GM10847 (cell line): Measurements from ENCODE around the gene RASA3.

Experiments
- POLR2A ChIP-seq: IDR thresholded peaks from 2 replicates; pipeline ENCODE4 v1.6.1; 2011; ENCODE audit not compliant: insufficient read length; ENCODE audit errors: extremely low read depth

The RASA3 gene

DNA sequence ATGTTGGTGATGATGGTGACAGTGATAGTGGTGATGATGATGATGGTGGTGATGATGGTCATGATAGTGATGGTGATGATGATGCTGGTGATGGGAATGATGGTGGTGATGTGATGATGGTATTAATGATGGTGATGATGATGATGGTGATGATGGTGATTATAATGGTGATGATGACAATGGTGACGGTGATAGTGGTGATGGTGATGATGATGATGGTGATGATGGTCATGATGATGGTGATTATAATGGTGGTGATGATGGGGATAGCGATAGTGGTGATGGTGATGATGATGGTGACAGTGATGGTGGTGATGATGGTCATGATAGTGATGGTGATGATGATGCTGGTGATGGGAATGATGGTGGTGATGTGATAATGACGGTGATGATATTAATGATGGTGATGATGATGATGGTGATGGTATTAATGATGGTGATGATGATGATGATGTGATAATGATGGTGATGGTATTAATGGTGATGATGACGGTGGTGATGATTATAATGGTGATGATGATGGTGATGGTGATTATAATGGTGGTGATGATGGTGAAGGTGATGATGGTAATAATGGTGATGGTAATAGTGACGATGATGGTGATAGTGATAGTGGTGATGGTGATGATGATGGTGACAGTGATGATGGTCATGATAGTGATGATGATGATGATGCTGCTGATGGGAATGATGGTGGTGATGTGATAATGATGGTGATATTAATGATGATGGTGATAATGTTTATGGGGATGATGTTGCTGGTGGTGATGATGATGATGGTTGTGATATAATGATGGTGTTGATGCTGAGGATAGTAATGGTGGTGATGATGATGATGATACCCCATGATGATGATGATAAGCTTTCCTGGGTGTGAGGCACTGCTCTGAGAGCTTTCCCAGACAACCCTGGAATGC, 166.2 kb downstream of the RASA3 start:
- TF ChIP-seq POLR2A, result no peak

DNA sequence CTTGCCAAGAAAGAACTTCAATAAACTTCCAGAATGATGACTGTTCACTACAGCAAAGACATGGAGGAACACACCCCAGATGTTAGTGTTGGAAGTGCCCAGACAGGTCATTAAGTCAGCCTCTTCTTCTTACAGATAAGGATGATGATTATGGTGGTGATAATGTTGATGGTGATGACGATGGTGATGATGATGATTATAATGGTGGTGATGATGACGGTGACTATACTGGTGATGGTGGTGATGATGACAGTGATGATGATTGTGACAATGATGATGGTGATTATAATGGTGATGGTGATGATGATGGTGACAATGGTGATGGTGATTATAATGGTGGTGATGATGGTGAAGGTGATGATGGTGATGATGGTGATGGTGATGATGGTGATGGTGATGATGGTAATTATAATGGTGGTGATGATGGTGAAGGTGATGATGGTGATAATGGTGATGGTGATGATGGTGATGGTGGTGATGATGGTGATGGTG, 167.0 kb downstream of the RASA3 start:
- TF ChIP-seq POLR2A, result no peak

DNA sequence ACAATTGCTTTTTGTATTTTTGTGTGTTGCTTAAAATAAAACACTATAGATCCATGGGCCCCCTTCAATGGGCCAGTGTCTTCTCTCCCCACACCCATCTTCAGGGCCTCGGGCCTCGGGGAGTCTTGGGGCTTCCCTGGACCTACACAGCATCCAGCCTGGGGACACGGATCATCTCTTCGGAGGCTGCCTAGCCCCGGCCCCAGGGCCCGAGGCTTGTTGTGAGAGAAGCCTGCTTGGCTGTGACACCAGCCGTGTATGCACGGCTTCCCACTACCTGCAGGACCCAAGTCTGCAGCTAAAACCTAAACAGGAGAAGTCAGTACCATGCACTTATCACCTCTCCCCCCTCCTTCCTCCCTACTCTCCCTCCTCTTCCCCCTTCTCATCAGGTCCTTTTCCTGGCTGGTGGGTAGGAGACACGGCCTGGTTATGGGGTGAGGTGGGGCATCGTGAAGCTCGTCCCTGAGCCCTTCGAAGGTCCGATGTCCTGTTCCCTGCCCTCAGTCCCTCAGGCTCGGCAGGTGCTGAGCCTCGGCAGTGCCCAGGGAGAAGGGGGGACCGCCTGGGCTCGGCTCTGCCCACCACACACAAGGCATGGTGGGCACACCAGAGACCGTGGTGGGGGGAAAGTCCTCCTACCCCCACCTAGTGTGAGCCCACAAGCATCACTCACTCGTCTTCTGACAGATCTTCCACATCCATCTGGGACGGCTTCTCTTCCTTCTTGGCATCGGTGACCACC, 168.0 kb downstream of the RASA3 start:
- TF ChIP-seq POLR2A, result no peak

DNA sequence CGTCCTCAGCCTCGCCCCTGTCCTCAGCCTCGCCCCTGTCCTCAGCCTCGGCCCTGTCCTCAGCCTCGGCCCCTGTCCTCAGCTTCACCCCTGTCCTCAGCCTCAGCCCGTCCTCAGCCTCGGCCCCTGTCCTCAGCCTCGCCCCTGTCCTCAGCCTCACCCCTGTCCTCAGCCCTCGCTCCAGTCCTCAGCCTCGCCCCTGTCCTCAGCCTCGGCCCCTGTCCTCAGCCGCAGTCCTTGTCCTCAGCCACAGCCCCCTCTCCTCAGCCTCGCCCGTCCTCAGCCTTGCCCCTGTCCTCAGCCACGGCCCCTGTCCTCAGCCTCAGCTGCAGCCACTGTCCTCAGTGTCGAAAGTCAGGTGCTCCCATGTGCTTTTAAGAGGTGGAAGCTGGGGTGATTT, 169.0 kb downstream of the RASA3 start:
- TF ChIP-seq POLR2A, result no peak

DNA sequence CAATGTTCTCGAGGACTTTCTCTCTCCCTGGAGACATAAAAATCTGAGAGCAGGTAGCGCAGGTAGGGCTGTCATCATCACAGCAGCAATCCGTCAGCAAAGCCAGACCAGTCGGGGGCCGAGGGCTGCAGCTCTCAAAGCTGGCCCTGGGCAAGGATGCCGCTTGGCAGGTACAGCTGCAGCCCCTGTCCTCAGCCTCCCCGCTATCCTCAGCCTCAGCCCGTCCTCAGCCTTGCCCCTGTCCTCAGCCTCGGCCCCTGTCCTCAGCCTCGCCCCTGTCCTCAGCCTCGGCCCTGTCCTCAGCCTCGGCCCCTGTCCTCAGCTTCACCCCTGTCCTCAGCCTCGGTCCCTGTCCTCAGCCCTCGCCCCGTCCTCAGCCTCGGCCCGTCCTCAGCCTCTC, 169.4 kb downstream of the RASA3 start:
- TF ChIP-seq POLR2A, result no peak

DNA sequence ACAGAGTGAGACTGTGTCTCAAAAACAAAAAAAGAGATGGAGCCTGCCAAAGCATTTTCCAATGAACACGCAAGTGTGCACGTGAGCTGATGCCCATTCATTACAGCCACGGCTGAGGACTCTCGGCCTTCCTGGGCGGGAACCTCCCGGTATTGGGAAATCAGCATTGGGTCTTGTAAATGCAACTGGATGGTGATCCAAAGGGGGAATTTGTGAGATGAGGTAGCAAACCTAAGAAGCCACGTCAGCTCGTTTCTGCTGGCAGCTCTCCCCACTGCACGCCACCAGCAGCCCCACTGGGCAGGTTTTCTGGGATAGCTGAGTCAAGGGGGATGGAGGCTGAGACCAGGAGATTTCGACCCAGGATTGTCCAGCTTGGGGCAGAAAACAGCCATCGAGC, 170.0 kb downstream of the RASA3 start:
- TF ChIP-seq POLR2A, result no peak

DNA sequence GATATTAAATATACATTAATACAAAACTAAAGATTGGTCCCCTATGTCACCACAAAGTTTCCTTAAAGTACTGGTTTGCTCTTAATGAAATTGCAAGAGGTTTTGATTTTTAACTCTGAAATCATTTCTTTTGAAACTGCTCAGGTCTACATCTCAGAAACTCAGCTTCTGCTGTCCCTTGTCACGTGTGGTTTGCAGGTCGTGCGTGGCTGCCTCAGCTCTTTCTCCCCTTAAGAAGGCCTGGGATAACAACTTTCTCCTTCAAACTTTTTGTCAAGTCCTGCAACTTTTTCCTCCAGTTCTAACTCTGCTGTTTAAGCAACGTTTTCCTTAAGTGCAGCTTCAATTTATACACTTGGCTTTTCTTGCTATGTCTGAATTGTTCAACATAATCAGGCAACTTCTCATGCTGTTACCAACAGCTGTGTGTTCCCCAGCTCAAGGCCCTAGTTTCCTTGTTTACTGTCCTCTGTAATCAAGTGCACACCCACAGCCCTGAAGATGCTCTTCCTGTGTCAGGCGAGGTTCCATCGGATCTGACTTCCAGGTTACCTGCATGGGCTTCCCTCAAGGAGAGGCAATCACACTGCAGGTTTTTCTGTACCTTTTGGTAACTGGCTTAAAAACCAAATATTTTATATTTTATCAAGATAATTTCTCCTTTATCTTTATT, 172.0 kb downstream of the RASA3 start:
- no peak for TF ChIP-seq POLR2A

DNA sequence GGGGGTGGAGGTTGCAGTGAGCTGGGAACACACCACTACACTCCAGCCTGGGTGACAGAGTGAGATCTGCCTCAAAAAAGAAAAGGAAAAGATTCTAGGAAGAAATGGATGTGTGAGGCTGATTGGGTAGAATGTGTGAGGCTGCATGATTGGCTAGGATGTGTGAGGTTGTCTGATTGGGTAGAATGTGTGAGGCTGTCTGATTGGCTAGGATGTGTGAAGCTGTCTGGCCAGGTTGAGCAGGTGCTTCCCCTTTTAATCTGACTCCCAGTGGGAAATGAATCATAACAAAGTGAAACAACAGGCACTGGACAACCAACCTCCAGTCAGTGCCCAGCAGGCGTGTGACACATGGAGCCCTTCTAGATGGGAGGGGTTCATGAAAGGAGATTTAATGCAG, 173.2 kb downstream of the RASA3 start:
- TF ChIP-seq POLR2A, result no peak

DNA sequence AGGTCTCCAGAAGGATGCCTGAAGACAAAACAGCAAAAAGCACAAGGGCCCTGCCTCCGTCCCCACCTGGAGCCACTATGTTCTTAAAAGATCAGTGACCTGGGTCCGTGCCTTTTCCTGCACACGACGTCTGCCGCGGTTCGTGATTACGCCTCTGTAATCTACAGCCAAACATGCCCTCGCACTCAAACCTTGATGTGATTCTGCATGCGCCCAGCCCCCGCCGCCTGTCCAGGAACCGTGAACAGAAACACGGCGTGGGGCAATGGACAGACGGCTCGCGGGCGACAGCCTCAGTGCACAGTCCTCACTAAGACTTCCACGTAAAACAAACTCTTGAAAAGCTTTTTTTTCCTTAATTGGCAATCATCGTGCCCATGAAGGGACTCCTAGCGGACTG, 174.1 kb downstream of the RASA3 start:
- no peak for TF ChIP-seq POLR2A

DNA sequence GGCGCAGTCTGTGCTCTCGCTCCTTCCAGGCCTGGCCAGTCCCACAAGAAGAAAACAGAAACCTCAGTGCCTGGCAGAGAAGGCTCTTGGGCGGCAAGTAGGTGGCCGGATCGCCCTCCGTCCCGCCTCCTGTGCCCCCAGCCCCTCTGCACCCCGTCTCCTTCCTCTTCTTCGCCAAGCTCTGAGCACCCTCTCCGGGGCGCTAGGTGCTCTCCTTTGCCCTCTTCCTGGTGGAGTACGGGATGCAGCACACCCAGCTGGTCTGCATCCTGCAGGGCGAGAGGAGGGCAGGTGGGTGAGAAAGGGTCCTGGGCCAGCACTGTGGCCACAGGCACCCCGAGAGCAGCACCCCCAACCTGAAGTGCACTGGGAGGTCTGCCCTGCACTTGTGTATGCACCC, 175.9 kb downstream of the RASA3 start:
- TF ChIP-seq POLR2A, result no peak

DNA sequence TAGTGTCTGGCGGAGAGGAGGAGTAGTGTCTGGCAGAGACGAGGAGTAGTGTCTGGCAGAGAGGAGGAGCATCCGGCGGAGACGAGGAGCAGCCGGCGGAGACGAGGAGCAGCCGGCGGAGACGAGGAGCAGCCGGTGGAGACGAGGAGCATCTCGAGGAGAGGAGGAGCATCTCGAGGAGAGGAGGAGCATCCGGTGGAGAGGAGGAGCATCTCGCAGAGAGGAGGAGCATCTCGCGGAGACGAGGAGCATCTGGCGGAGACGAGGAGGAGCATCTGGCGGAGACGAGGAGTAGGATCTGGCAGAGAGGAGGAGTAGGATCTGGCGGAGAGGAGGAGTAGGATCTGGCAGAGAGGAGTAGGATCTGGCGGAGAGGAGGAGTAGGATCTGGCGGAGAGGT, 176.7 kb downstream of the RASA3 start:
- TF ChIP-seq POLR2A, result no peak

DNA sequence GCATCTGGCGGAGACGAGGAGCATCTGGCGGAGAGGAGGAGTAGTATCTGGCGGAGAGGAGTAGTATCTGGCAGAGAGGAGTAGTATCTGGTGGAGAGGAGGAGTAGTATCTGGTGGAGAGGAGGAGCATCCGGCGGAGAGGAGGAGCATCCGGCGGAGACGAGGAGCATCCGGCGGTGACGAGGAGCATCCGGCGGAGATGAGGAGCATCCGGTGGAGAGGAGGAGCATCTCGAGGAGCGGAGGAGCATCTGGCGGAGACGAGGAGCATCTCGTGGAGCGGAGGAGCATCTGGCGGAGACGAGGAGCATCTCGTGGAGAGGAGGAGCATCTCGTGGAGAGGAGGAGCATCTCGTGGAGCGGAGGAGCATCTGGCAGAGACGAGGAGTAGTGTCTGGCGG, 177.2 kb downstream of the RASA3 start:
- TF ChIP-seq POLR2A, result no peak

DNA sequence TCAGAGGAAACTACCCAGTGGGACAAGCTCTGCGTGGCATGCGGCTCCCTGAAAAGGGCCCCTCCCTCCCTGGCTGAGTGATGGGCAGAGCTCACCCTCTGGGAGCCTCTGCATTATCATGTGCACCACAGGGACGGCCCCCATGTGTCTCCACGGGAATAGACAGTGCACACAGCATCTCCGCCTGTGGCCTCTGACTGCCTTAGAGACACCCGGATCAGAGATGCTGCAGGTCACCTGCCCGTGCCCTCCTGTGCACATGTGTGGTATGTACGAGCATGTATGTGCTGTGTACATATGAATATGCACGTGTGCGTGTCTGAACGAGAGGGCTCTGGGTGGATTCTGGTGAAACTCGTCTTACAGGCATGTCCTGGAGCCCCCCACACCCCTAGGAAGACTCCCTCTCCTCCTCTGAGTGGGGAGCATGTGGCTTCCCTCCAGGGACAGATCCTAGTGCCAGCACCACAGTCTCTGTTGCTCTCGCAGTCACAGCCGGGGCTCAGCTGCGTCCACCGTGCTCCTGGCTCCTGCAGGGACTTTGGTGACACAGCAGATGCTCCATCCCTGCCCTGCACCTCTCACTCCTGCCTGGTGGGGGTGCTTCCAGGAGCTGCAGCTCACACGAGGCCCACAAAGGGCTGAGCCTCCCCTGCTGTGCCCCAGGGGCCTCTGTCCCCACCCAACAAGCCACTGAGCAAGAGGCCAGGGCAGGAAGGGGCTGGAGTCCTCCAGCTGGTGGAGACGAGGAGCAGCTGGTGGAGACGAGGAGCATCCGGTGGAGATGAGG, 178.2 kb downstream of the RASA3 start:
- no peak for TF ChIP-seq POLR2A

DNA sequence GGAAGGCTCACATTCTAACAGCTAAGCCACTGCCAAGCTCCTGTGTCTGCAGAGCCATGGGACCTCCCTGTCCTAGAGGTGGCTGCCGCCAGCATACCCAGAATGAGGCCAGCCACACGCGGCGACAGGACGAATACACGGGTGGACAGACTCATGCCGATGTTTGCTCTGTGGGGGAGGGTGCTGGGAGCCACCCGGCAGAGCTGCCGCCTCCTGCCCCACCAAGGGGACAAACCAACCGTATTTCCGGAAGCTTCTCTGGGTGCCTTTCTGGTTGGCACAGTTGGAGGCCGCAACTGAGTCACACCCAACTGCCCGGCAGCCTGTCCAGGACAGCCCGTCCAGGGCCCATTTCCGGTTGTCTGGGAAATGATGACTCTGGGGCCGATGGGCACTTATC, 178.9 kb downstream of the RASA3 start:
- no peak for TF ChIP-seq POLR2A

DNA sequence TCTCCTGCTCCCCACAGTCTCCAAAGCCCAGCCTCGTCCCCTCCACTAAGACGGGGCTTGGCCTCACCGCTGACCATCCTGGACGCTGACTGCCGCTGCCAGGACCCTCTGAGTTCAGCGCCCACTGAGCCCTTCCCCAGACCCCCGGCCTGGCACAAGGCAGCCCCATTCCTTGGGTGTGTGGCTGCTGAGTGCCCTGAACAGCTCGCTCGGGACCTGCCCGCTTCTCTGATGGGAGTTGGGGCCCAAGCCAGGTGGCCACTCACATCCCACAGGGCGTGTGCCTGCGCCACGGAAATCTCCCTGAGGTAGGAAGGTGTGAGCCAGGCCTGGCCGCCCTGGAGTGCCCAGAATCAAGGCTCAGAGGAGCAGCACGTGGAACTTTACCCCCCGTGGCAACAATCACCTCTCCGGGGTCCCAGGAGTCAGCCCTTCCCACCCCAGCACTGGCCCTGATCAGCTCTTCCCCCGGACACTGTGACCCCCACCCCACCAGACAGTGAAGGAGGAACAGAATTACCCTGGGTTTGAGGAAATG, 179.4 kb downstream of the RASA3 start:
- no peak for TF ChIP-seq POLR2A
